PFSK-1 (cell line): ENCODE measurements around the gene KCNT2.

Experiments
- FOXP2 ChIP-seq: optimal IDR thresholded peaks from 2 replicates; pipeline ENCODE3; 2011; ENCODE audit warnings: borderline replicate concordance, control low read depth, inconsistent platforms; ENCODE audit not compliant: insufficient read depth; ENCODE audit errors: extremely low read length, extremely low read depth
- POLR2AphosphoS5 ChIP-seq: IDR thresholded peaks from 2 replicates; pipeline ENCODE4 v1.6.1; 2012; ENCODE audit warnings: low read depth, mild to moderate bottlenecking, control low read depth, low read length, moderate library complexity
- REST ChIP-seq, 2 experiments: IDR thresholded peaks; 2 replicates each; pipeline versions ENCODE4 v1.6.1 to v1.8.0; 2011 to 2012; ENCODE audit warnings: low read depth in 2 of 2, low read length in 2 of 2, control low read depth in 1 of 2, inconsistent platforms in 1 of 2, mild to moderate bottlenecking in 1 of 2, moderate library complexity in 1 of 2; ENCODE audit not compliant: insufficient read depth in 1 of 2
- SIN3A ChIP-seq: IDR thresholded peaks from 2 replicates; pipeline ENCODE4 v1.6.1; 2012; ENCODE audit warnings: mild to moderate bottlenecking, low read length, moderate library complexity, borderline replicate concordance; ENCODE audit not compliant: insufficient read depth
- TAF1 ChIP-seq: IDR thresholded peaks from 2 replicates; pipeline ENCODE4 v1.6.1; 2012; ENCODE audit warnings: low read length, control low read depth, borderline replicate concordance; ENCODE audit not compliant: insufficient read depth

The KCNT2 gene

GRCh38 chr1:196305216-196305615, 303.0 kb downstream of the KCNT2 start:
- TF ChIP-seq SIN3A (no peak), TAF1 (no peak), REST (IDR thresholded peaks at IDR 0.05; ENCODE audit: insufficient read depth in 1 of 2, low read depth in 2 of 2, low read length in 2 of 2) (no peak), FOXP2 (no peak), POLR2AphosphoS5 (no peak)

- TF ChIP-seq FOXP2 (no peak), TAF1 (no peak), POLR2AphosphoS5 (no peak), REST (IDR thresholded peaks at IDR 0.05; ENCODE audit: insufficient read depth in 1 of 2, low read depth in 2 of 2, low read length in 2 of 2) (no peak)
Observed at GRCh38 chr1:196302981-196303380, 305.3 kb downstream of the KCNT2 start.

DNA sequence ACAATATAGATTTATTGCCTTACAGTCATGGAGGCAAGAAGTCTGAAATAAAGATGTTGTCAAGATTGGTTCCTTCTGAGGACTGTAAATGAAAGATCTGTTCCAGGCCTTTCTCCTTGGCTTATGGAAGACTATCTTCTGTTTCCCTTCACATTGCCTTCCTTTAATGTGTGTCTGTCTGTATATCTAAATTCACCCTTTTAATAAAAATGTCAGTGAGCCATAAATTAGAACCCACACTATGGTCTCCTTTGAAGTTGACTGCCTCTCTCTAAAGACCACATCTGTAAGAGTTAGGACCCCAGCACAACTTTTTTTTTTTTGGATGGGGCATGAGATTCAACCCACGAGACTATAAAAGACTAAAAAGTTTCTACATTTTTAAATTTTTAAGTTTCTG, 305.8 kb downstream of the KCNT2 start:
- TF ChIP-seq FOXP2 (no peak), TAF1 (no peak), SIN3A (no peak), REST (IDR thresholded peaks at IDR 0.05; ENCODE audit: insufficient read depth in 1 of 2, low read depth in 2 of 2, low read length in 2 of 2) (no peak), POLR2AphosphoS5 (no peak)

DNA sequence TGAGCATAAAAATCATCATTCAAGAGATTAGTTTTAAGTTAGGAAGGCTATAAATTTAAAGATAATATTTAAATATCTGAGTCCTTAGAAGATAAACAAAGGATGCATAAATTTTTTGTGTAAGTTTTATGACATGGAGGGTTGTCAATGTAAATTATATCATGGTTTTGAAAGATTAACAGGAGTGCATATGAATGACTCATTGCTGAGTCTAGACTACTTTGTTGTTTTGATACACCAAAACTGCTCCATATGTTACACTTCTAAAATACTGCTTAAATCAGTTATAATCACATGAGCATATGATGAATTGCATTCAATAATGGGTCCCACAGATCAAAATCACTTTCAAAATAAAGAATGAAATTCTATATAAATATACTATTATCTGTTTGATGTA, 312.5 kb downstream of the KCNT2 start:
- no peak for TF ChIP-seq SIN3A
- TF ChIP-seq FOXP2, result no peak
- no peak for TF ChIP-seq REST (IDR thresholded peaks at IDR 0.05; ENCODE audit: insufficient read depth in 1 of 2, low read depth in 2 of 2, low read length in 2 of 2)
- TF ChIP-seq TAF1, result no peak
- no peak; the same call in 1 of the 2 replicates for TF ChIP-seq POLR2AphosphoS5

DNA sequence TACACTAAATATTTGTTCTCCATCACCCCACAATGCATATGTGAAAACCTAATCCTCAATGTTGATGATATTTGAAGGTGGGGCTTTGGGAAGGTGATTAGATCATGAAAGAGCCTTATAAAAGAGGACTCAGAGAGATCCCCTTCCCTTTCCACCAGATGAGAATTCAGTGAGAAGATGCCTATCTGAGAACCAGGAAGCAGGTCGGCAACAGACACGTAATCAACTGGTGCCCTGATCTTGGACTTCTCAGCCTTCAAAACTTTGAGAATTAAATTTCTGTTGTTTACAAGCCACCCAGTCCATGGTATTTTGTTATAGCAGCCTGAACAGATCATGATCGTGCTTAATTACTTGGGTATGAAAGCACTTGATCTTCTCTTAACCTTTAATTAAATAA, 329.4 kb downstream of the KCNT2 start:
- TF ChIP-seq TAF1 (no peak), FOXP2 (no peak), REST (IDR thresholded peaks at IDR 0.05; ENCODE audit: insufficient read depth in 1 of 2, low read depth in 2 of 2, low read length in 2 of 2) (no peak)
